ENCODE data around the gene OR4B1. TPM values are rescaled to one million over a fixed set of nuclear protein-coding genes. Genes with fewer than 3 reads are reported as not detected.

The OR4B1 gene
- total and polyA plus RNA-seq, 7 donors, result not detected

- Histone ChIP-seq H3K27me3 (ENCODE audit: insufficient read depth in 3 of 3, low read length in 2 of 3) (no peaks in the 10 kb centered on the region), H3K9me3 (peaks cover 18% of the 10 kb centered on the region), H3K4me1 (no peaks in the 10 kb centered on the region), H3K27ac (no peak within 1 kb of the TSS), H3K36me3 (ENCODE audit: insufficient read depth in 1 of 2, low read depth in 1 of 2) (no peaks in the 10 kb centered on the region), H3K4me3 (no peak within 1 kb of the TSS)
- no peak for DNase-seq
- TF ChIP-seq CTCF (IDR thresholded peaks at IDR 0.05), result no peak
- ATAC-seq, result no peak
- intact Hi-C loops (cut with DNase I), result no loop called here
Observed at GRCh38 chr11:48244804-48245203, 28.2 kb downstream of the OR4B1 start, which contains the start of gene OR4X2. TSS of gene OR4X2 (plus strand) at chr11:48245104. CDS start at chr11:48245104, 0 bp downstream.

GRCh38 chr11:48248902-48249301, 32.3 kb downstream of the OR4B1 start:
- peaks cover 29% of the 10 kb centered on the region for H3K9me3 ChIP-seq
- 85 to 90% (median 89%) methylated on average over 1 of the region's 1 CpG for WGBS, 3 donors
- intact Hi-C loops (cut with DNase I), result no loop called here

GRCh38 chr11:48261600-48261999, 45.0 kb downstream of the OR4B1 start:
- H3K27me3 ChIP-seq (ENCODE audit: insufficient read depth in 3 of 3, low read length in 2 of 3), result peaks cover 0 to 2% (median 0%) of the 10 kb centered on the region in 3 donors
- intact Hi-C loops (cut with DNase I), result no loop called here
- no peak for TF ChIP-seq CTCF (IDR thresholded peaks at IDR 0.05)
- H3K9me3 ChIP-seq, result no peaks in the 10 kb centered on the region
- no peak for ATAC-seq
- H3K4me3 ChIP-seq, result no peak overlapping the region
- DNase-seq, result no peak
- WGBS, 3 donors, result 74 to 90% (median 76%) methylated on average over 2 of the region's 2 CpGs
- H3K36me3 ChIP-seq (ENCODE audit: insufficient read depth in 1 of 2, low read depth in 1 of 2), result no peaks in the 10 kb centered on the region
- H3K27ac ChIP-seq, result no peak overlapping the region
- no peaks in the 10 kb centered on the region for H3K4me1 ChIP-seq

More at GRCh38 chr11:48248902-48249301, 32.3 kb downstream of the OR4B1 start:
- DNase-seq (no peak), ATAC-seq (no peak)
- no peak for TF ChIP-seq CTCF (IDR thresholded peaks at IDR 0.05)
- H3K27me3 ChIP-seq (ENCODE audit: insufficient read depth in 3 of 3, low read length in 2 of 3), result no peaks in the 10 kb centered on the region
- no peak overlapping the region for H3K4me3 ChIP-seq
- no peaks in the 10 kb centered on the region for H3K4me1 ChIP-seq
- H3K36me3 ChIP-seq (ENCODE audit: insufficient read depth in 1 of 2, low read depth in 1 of 2), result no peaks in the 10 kb centered on the region
- no peak overlapping the region for H3K27ac ChIP-seq

- no peak for TF ChIP-seq CTCF (IDR thresholded peaks at IDR 0.05)
- Histone ChIP-seq H3K4me1 (no peaks in the 10 kb centered on the region), H3K27me3 (ENCODE audit: insufficient read depth in 3 of 3, low read length in 2 of 3) (peaks cover 0 to 2% (median 0%) of the 10 kb centered on the region in 3 donors), H3K36me3 (ENCODE audit: insufficient read depth in 1 of 2, low read depth in 1 of 2) (no peaks in the 10 kb centered on the region), H3K4me3 (no peak within 1 kb of the TSS), H3K27ac (no peak within 1 kb of the TSS), H3K9me3 (no peaks in the 10 kb centered on the region)
- intact Hi-C loops (cut with DNase I), result no loop called here
- 23 to 34% (median 24%) methylated on average over 3 of the region's 3 CpGs for WGBS, 3 donors
- ATAC-seq (no peak), DNase-seq (no peak)
Observed at GRCh38 chr11:48263423-48263911, 46.9 kb downstream of the OR4B1 start, which contains the start of gene OR4X1. TSS of gene OR4X1 (plus strand) at chr11:48263861. CDS start at chr11:48263861, 0 bp downstream.

Other genes with a start within 250 kb of the OR4B1 start
- gene PTPRJ, start 236.3 kb upstream of the OR4B1 start, total RNA-seq, result 10 to 100 TPM in 1 of 4 donors, 1 to 10 TPM in 3; 2.6 to 12.4 (median 4.7) TPM
- 1 to 10 TPM in 1 of 3 donors, under 1 TPM in 2; 0.32 to 4.4 (median 0.71) TPM for gene PTPRJ, start 236.3 kb upstream of the OR4B1 start, polyA plus RNA-seq
- gene OR4X2, start 28.3 kb downstream of the OR4B1 start, total RNA-seq, result not detected
- not detected for gene OR4X2, start 28.3 kb downstream of the OR4B1 start, polyA plus RNA-seq
- gene OR4X1, start 47.1 kb downstream of the OR4B1 start, total RNA-seq, result not detected
- gene OR4X1, start 47.1 kb downstream of the OR4B1 start, polyA plus RNA-seq, result not detected
- gene OR4S1, start 89.4 kb downstream of the OR4B1 start, total RNA-seq, result under 1 TPM in 1 of 4 donors, not detected in 3; 0.24 TPM
- not detected for gene OR4S1, start 89.4 kb downstream of the OR4B1 start, polyA plus RNA-seq
- gene OR4C3, start 108.1 kb downstream of the OR4B1 start, total RNA-seq, result not detected
- gene OR4C3, start 108.1 kb downstream of the OR4B1 start, polyA plus RNA-seq, result not detected
- not detected for gene OR4C5, start 149.7 kb downstream of the OR4B1 start, total RNA-seq
- gene OR4C5, start 149.7 kb downstream of the OR4B1 start, polyA plus RNA-seq, result not detected

Data from psoas muscle (tissue), 8 donors.